ENCODE results near the gene GARIN6.

Gene GARIN6

DNA sequence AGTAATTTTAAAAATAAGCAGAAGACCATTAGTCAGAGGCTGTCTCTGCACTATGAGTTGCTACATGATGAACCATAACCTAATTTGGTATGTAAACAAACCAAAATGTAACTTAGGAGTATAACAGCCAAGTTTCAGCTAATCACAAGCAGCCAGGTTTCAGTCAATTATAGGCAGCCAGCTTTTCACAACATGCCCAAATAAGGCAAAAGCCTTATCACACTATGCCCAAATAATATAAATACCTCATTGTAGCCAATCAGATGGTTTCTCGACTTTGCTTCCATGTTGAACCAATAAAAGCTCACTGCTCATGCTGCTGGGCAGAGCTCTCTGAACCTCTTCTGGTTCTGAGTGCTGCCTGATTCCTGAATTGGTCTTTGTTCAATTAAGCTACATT is 38.6 kb downstream of the GARIN6 start:
- no peak overlapping the region for H3K14ac ChIP-seq (ENCODE audit: low read length)
- WGBS (ENCODE audit: extremely low coverage, insufficient coverage, insufficient read length) = no CpG with 5 or more reads among the region's 1 CpG
- no peak overlapping the region for H2AFZ ChIP-seq (ENCODE audit: insufficient read depth, low read length, poor library complexity)
- no peak overlapping the region for H2BK120ac ChIP-seq (ENCODE audit: insufficient read depth, low read length, poor library complexity)
- no peaks in the 10 kb centered on the region for H3K79me2 ChIP-seq (ENCODE audit: control insufficient read depth, insufficient read depth, low read length, poor library complexity)
- no peak overlapping the region for H3K23ac ChIP-seq (ENCODE audit: low read length)
- no peak for DNase-seq
- no peak overlapping the region for H2AK5ac ChIP-seq (ENCODE audit: low read length)
- no peaks in the 10 kb centered on the region for H3K27me3 ChIP-seq (ENCODE audit: insufficient read depth, low read length)
- H3K36me3 ChIP-seq (ENCODE audit: control insufficient read depth in 1 of 2, insufficient read depth in 2 of 2, low read length in 2 of 2) = no peaks in the 10 kb centered on the region
- no peak overlapping the region for H2BK12ac ChIP-seq (ENCODE audit: low read length)
- no peak overlapping the region for H4K8ac ChIP-seq (ENCODE audit: low read depth, low read length)
- no peaks in the 10 kb centered on the region for H3K4me1 ChIP-seq (ENCODE audit: control insufficient read depth in 1 of 2, insufficient read depth in 2 of 2, low read length in 2 of 2)
- H3K79me1 ChIP-seq (ENCODE audit: low read length) = no peaks in the 10 kb centered on the region
- H3K4me3 ChIP-seq (ENCODE audit: low read depth, low read length) = no peak overlapping the region
- no peak overlapping the region for H2BK5ac ChIP-seq (ENCODE audit: low read depth, low read length, poor library complexity)
- no peaks in the 10 kb centered on the region for H3K9me3 ChIP-seq (ENCODE audit: insufficient read depth, low read depth, low read length)
- H3K27ac ChIP-seq (ENCODE audit: low read depth, low read length) = no peak overlapping the region
- H4K12ac ChIP-seq (ENCODE audit: low read depth, low read length) = no peak overlapping the region
- H3K9ac ChIP-seq (ENCODE audit: low read length) = no peak overlapping the region
- H3K4ac ChIP-seq (ENCODE audit: low read depth, low read length) = no peak overlapping the region
- H3K18ac ChIP-seq (ENCODE audit: low read length) = no peak overlapping the region
- H3K4me2 ChIP-seq (ENCODE audit: low read length) = no peak overlapping the region
- no peak overlapping the region for H4K91ac ChIP-seq (ENCODE audit: low read depth, low read length)

DNA sequence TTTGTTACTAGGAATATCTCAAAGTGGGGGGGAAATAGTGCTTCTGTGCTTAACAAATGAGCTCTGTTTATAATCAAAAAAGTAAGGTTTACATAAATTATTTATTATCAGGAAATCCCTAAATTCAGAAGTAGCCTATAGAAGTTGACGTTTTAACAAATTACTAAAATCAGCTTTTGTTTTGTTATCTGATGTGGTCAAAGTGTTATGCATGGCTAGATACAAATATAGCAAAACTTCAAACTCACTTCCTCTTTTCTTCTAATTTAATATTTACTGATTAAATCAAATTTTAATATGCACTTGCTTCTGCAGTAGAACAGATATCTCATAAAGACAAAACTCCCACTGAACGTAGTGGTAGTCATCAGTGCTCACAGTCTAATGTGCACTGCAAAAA is 47.5 kb downstream of the GARIN6 start:
- Histone ChIP-seq H2AFZ (ENCODE audit: insufficient read depth, low read length, poor library complexity) (no peak overlapping the region), H3K4me3 (ENCODE audit: low read depth, low read length) (no peak overlapping the region), H3K79me2 (ENCODE audit: control insufficient read depth, insufficient read depth, low read length, poor library complexity) (no peaks in the 10 kb centered on the region), H4K8ac (ENCODE audit: low read depth, low read length) (no peak overlapping the region), H2BK120ac (ENCODE audit: insufficient read depth, low read length, poor library complexity) (no peak overlapping the region), H3K4me1 (ENCODE audit: control insufficient read depth in 1 of 2, insufficient read depth in 2 of 2, low read length in 2 of 2) (no peaks in the 10 kb centered on the region), H3K18ac (ENCODE audit: low read length) (no peak overlapping the region), H3K36me3 (ENCODE audit: control insufficient read depth in 1 of 2, insufficient read depth in 2 of 2, low read length in 2 of 2) (no peaks in the 10 kb centered on the region), H3K79me1 (ENCODE audit: low read length) (no peaks in the 10 kb centered on the region), H3K9me3 (ENCODE audit: insufficient read depth, low read depth, low read length) (no peaks in the 10 kb centered on the region), H2BK5ac (ENCODE audit: low read depth, low read length, poor library complexity) (no peak overlapping the region), H3K27ac (ENCODE audit: low read depth, low read length) (no peak overlapping the region), H3K9ac (ENCODE audit: low read length) (no peak overlapping the region), H4K91ac (ENCODE audit: low read depth, low read length) (no peak overlapping the region), H4K12ac (ENCODE audit: low read depth, low read length) (no peak overlapping the region), H2AK5ac (ENCODE audit: low read length) (no peak overlapping the region), H3K14ac (ENCODE audit: low read length) (no peak overlapping the region), H3K23ac (ENCODE audit: low read length) (no peak overlapping the region), H2BK12ac (ENCODE audit: low read length) (no peak overlapping the region), H3K4me2 (ENCODE audit: low read length) (no peak overlapping the region), H3K27me3 (ENCODE audit: insufficient read depth, low read length) (no peaks in the 10 kb centered on the region), H3K4ac (ENCODE audit: low read depth, low read length) (no peak overlapping the region)
- WGBS (ENCODE audit: extremely low coverage, insufficient coverage, insufficient read length) = no CpG with 5 or more reads among the region's 2 CpGs
- no peak for DNase-seq

All from trophoblast cell (in vitro differentiated cells and primary cell).